ENCODE results near the gene TRIM44.
"Not testable (repeated sequence)": the region's sequence is repeated elsewhere in the genome, so short reads cannot be mapped to it uniquely, and the experiment has no call there.

The TRIM44 gene

GRCh38 chr11:35815556-35816315 is 153.2 kb downstream of the TRIM44 start:
- DNase-seq (ENCODE audit: low spot score), result no peak

GRCh38 chr11:35820614-35821013 is 158.0 kb downstream of the TRIM44 start:
- no peak for DNase-seq (ENCODE audit: low spot score)

- DNase-seq (ENCODE audit: low spot score), result peak; percentile 66
These were observed 160.4 kb downstream of the TRIM44 start for GRCh38 chr11:35822815-35823495.

- no peak for DNase-seq (ENCODE audit: low spot score)
These were observed 161.2 kb downstream of the TRIM44 start for GRCh38 chr11:35823742-35824298.

GRCh38 chr11:35825386-35825785 is 162.8 kb downstream of the TRIM44 start:
- DNase-seq (ENCODE audit: low spot score), result no peak

- no peak for DNase-seq (ENCODE audit: low spot score)
These were observed 163.4 kb downstream of the TRIM44 start for GRCh38 chr11:35826006-35826405.

GRCh38 chr11:35826949-35827348 is 164.4 kb downstream of the TRIM44 start:
- DNase-seq (ENCODE audit: low spot score), result no peak

- no peak for DNase-seq (ENCODE audit: low spot score)
These were observed 173.6 kb downstream of the TRIM44 start for GRCh38 chr11:35836205-35836604.

GRCh38 chr11:35838071-35838470 is 175.5 kb downstream of the TRIM44 start:
- DNase-seq (ENCODE audit: low spot score), result no peak

GRCh38 chr11:35838697-35839367 is 176.3 kb downstream of the TRIM44 start:
- DNase-seq (ENCODE audit: low spot score), result not testable (repeated sequence)

- DNase-seq (ENCODE audit: low spot score), result no peak
These were observed 177.0 kb downstream of the TRIM44 start for GRCh38 chr11:35839368-35840161.

- no peak for DNase-seq (ENCODE audit: low spot score)
These were observed 179.2 kb downstream of the TRIM44 start for GRCh38 chr11:35841733-35842132.

- no peak for DNase-seq (ENCODE audit: low spot score)
These were observed 180.4 kb downstream of the TRIM44 start for GRCh38 chr11:35842958-35843357.

GRCh38 chr11:35844579-35844978 is 182.0 kb downstream of the TRIM44 start:
- DNase-seq (ENCODE audit: low spot score), result no peak

- no peak for DNase-seq (ENCODE audit: low spot score)
These were observed 183.3 kb downstream of the TRIM44 start for GRCh38 chr11:35845860-35846259.

- DNase-seq (ENCODE audit: low spot score), result no peak
These were observed 184.3 kb downstream of the TRIM44 start for GRCh38 chr11:35846874-35847273.

GRCh38 chr11:35847473-35847872 is 184.9 kb downstream of the TRIM44 start:
- no peak for DNase-seq (ENCODE audit: low spot score)

- no peak for DNase-seq (ENCODE audit: low spot score)
These were observed 186.0 kb downstream of the TRIM44 start for GRCh38 chr11:35848616-35849015.

GRCh38 chr11:35850191-35850590 is 187.6 kb downstream of the TRIM44 start:
- DNase-seq (ENCODE audit: low spot score), result no peak

GRCh38 chr11:35851342-35851741 is 188.8 kb downstream of the TRIM44 start:
- DNase-seq (ENCODE audit: low spot score), result no peak

GRCh38 chr11:35852056-35852455 is 189.5 kb downstream of the TRIM44 start:
- no peak for DNase-seq (ENCODE audit: low spot score)

GRCh38 chr11:35853971-35854370 is 191.4 kb downstream of the TRIM44 start:
- DNase-seq (ENCODE audit: low spot score), result no peak
